HEK293T (cell line): ENCODE measurements around the gene PROM2.

Experiments used
- CTCF ChIA-PET: fragments of 350-600 bp; formaldehyde crosslinking; extraction: SDS; loops from one replicate; lab custom pipeline; 2021; ENCODE audit warnings: antibody characterized with exemption, inconsistent platforms; lab: Yijun Ruan, JAX
- POLR2A ChIA-PET: fragments of 350-600 bp; formaldehyde crosslinking; extraction: SDS; loops from one replicate; lab custom pipeline; 2020; ENCODE audit warnings: antibody characterized with exemption, inconsistent platforms; lab: Yijun Ruan, JAX
- DNase-seq: peaks from one replicate; pipeline ENCODE4 v3.0.0; 2012; ENCODE audit warnings: mixed read lengths; ENCODE audit errors: extremely low spot score
- ARNT ChIP-seq: fragments of 450-650 bp; IDR thresholded peaks from 2 replicates; pipeline ENCODE4 v1.6.1; 2017; ENCODE audit warnings: mild to moderate bottlenecking
- BHLHE40 ChIP-seq: fragments of 450-650 bp; IDR thresholded peaks from 2 replicates; pipeline ENCODE4 v1.6.1; 2016; ENCODE audit warnings: mild to moderate bottlenecking, moderate library complexity, borderline replicate concordance
- CTBP1 ChIP-seq: fragments of 450-650 bp; IDR thresholded peaks from 2 replicates; pipeline ENCODE4 v1.6.1; 2016; ENCODE audit warnings: borderline replicate concordance
- ELF4 ChIP-seq: fragments of 450-650 bp; IDR thresholded peaks from 2 replicates; pipeline ENCODE4 v1.6.1; 2017; ENCODE audit warnings: antibody characterized with exemption
- FOXA1 ChIP-seq: fragments of 450-650 bp; IDR thresholded peaks from 2 replicates; pipeline ENCODE4 v1.6.1; 2016; ENCODE audit warnings: mild to moderate bottlenecking
- FOXK2 ChIP-seq: fragments of 450-650 bp; IDR thresholded peaks from 2 replicates; pipeline ENCODE4 v1.6.1; 2016; ENCODE audit warnings: mild to moderate bottlenecking
- FOXM1 ChIP-seq: fragments of 450-650 bp; IDR thresholded peaks from 2 replicates; pipeline ENCODE4 v1.6.1; 2017; ENCODE audit warnings: mild to moderate bottlenecking, borderline replicate concordance
- HDGF ChIP-seq: fragments of 450-650 bp; IDR thresholded peaks from 2 replicates; pipeline ENCODE4 v1.6.1; 2017; ENCODE audit warnings: antibody characterized with exemption, borderline replicate concordance
- L3MBTL2 ChIP-seq: fragments of 450-650 bp; conservative IDR thresholded peaks from 2 replicates; pipeline ENCODE4 v1.6.1; 2016; ENCODE audit warnings: mild to moderate bottlenecking
- LEF1 ChIP-seq: fragments of 450-650 bp; IDR thresholded peaks from 2 replicates; pipeline ENCODE4 v1.6.1; 2017; ENCODE audit warnings: mild to moderate bottlenecking, borderline replicate concordance
- NFRKB ChIP-seq: fragments of 450-650 bp; IDR thresholded peaks from 2 replicates; pipeline ENCODE4 v1.6.1; 2016; ENCODE audit warnings: mild to moderate bottlenecking, moderate library complexity
- PKNOX1 ChIP-seq: fragments of 450-650 bp; IDR thresholded peaks from 2 replicates; pipeline ENCODE4 v1.6.1; 2016
- SP1 ChIP-seq: fragments of 450-650 bp; IDR thresholded peaks from 2 replicates; pipeline ENCODE4 v1.6.1; 2017
- SUZ12 ChIP-seq: fragments of 450-650 bp; IDR thresholded peaks from 2 replicates; pipeline ENCODE4 v1.6.1; 2016; ENCODE audit warnings: mild to moderate bottlenecking
- TARDBP ChIP-seq: fragments of 450-650 bp; IDR thresholded peaks from 2 replicates; pipeline ENCODE4 v1.6.1; 2016
- ZNF384 ChIP-seq: fragments of 450-650 bp; IDR thresholded peaks from 2 replicates; pipeline ENCODE4 v1.6.1; 2016

Gene PROM2

GRCh38 chr2:95273566-95274290 is 521 bp upstream of the PROM2 start:
- ChIA-PET POLR2A (no interaction called here), CTCF (no interaction called here)
- DNase-seq = no peak
- TF ChIP-seq ELF4 = no peak
- no peak for TF ChIP-seq HDGF
- no peak for TF ChIP-seq BHLHE40
- TF ChIP-seq PKNOX1 = no peak
- TF ChIP-seq FOXM1 = no peak
- TF ChIP-seq FOXK2 = no peak
- no peak for TF ChIP-seq SP1
- TF ChIP-seq LEF1 = no peak
- TF ChIP-seq TARDBP = no peak

- TF ChIP-seq NFRKB (no peak), FOXM1 (no peak), L3MBTL2 (no peak), CTBP1 (no peak), SP1 (no peak), BHLHE40 (no peak), ELF4 (no peak), ARNT (no peak), LEF1 (no peak), SUZ12 (no peak), FOXA1 (no peak)
- DNase-seq = no peak
- POLR2A ChIA-PET = no interaction called here
- CTCF ChIA-PET = no interaction called here
These were observed 884 bp downstream of the PROM2 start for GRCh38 chr2:95275151-95275515.

- DNase-seq = no peak
- ChIA-PET CTCF (no interaction called here), POLR2A (no interaction called here)
- TF ChIP-seq PKNOX1 = no peak
- TF ChIP-seq CTBP1 = no peak
- no peak for TF ChIP-seq BHLHE40
- no peak for TF ChIP-seq TARDBP
These were observed 1.5 kb downstream of the PROM2 start for GRCh38 chr2:95275601-95276243.

GRCh38 chr2:95276244-95276887 is 2.1 kb downstream of the PROM2 start:
- TF ChIP-seq NFRKB (no peak), FOXK2 (no peak), ZNF384 (no peak), BHLHE40 (no peak), HDGF (no peak), L3MBTL2 (no peak), TARDBP (no peak), ARNT (no peak), PKNOX1 (no peak), SP1 (no peak), LEF1 (no peak), FOXM1 (no peak)
- POLR2A ChIA-PET = interaction anchor here (0.8 kb wide), 1 partner anchor 9 kb away, joined by 3 read pairs; no protein-coding TSS in a partner anchor
- DNase-seq = no peak
- CTCF ChIA-PET = no interaction called here

- no peak for TF ChIP-seq ZNF384
- no peak for TF ChIP-seq BHLHE40
- TF ChIP-seq PKNOX1 = no peak
- TF ChIP-seq FOXA1 = no peak
- CTCF ChIA-PET = no interaction called here
- POLR2A ChIA-PET = interaction anchor here (0.8 kb wide), 1 partner anchor 10 kb away, joined by 3 read pairs; no protein-coding TSS in a partner anchor
- no peak for DNase-seq
These were observed 2.6 kb downstream of the PROM2 start for GRCh38 chr2:95276888-95277245.
